Stimulated activated CD8-positive, alpha-beta memory T cell treated with anti-CD3 and anti-CD28 coated beads, Interleukin-12 subunit alpha, Interleukin-12 subunit beta, amount 100 ng/mL, for 24 hours (primary cell): ENCODE data around the gene IQGAP3.
"Not testable (repeated sequence)": the region's sequence is repeated elsewhere in the genome, so short reads cannot be mapped to it uniquely, and the experiment has no call there.

Source experiments
- DNase-seq: peaks from one replicate; pipeline ENCODE4 v3.0.0-alpha.2; 2020; ENCODE audit errors: extremely low read depth

Gene IQGAP3

DNA sequence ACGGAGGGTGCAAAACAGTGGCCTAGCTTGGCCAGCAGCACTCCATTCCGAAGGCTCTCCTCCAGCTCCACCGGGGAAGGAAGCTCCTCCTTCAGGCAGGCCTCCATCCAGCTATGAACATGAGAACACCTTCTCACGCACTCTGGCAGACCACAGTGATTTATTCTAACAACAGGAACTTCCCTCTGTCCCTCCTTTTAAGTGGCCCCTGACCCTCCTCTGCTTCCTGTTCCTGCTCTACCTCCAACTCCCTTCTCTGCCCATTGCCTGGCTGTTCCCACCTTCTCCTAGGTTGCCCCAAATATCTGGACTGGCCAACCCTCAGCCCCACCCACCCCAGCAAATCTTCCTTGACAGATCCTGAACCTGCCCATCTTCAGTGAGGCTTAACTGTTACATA, 5.9 kb downstream of the IQGAP3 start:
- DNase-seq = no peak

DNA sequence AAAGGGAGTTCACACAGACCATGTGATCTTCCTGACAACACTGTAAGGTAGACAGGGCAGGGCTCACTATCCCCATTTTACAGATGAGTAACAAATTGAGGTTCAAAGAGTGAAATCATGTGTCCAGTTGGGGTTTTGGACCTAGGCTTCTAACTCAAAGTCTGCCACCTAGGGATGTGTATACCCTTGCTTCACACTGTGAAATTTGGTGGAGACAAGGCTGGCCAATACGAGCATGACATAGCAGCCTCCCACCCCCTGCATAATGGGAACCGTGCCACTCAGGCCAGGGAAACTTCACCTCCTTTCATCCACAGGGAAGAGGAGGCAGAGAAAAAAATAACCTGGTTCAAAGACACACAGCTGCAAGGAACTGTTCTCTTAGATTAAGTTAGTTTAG, 6.8 kb downstream of the IQGAP3 start:
- DNase-seq = no peak

DNA sequence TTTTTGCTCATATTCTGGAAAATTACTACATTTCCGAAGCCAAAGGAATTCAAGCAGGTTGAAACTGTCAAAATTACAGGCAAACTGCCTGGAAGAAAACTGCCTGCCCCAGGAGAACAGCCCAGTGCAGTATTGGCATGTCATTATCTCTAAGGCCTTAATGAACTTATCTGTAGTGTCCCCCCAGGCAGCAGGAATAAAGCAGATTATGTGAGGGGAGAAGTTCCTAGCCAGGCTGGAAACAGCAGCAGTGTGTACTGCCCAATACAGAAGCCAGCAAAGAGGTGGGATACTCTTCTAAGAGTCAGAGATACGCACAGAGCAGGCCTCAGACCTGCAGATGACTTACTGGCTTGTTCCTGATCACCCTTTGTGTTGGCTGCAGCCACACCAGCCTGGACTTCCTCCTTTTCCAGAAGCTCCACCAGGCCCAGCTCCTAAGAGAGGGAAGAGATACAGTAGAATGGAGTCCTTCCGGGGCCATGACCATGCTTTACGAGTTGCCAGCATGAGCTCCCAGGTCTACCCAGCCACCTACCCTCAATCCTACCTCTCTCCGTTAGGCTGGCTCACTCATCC, 11.7 kb downstream of the IQGAP3 start:
- no peak for DNase-seq

DNA sequence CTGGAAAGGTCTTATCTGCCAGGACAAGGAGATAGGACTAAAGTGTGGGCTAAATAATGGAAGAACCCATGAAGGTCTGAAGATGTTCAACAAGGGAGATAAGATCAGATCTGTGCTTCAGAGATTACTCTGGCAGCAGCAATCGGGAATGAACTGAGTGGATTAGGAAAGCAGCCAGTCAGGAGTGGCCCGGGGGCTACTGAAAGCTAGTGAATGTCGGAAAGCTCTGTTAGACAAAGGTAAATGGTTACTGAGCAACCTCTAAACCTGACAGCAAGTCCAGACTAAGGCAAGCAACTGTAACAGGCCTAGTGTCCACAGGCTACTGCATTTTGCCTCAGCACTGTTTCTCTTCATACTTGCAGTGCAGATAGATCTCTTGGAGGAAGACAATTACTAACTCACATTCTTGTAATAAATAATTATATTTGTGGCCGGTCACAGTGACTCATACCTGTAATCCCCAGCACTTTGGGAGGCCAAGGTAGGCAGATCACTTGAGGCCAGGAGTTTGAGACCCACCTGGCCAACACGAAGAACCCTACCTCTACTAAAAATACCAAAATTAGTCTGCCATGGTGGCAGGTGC, 12.5 kb downstream of the IQGAP3 start:
- no peak for DNase-seq

DNA sequence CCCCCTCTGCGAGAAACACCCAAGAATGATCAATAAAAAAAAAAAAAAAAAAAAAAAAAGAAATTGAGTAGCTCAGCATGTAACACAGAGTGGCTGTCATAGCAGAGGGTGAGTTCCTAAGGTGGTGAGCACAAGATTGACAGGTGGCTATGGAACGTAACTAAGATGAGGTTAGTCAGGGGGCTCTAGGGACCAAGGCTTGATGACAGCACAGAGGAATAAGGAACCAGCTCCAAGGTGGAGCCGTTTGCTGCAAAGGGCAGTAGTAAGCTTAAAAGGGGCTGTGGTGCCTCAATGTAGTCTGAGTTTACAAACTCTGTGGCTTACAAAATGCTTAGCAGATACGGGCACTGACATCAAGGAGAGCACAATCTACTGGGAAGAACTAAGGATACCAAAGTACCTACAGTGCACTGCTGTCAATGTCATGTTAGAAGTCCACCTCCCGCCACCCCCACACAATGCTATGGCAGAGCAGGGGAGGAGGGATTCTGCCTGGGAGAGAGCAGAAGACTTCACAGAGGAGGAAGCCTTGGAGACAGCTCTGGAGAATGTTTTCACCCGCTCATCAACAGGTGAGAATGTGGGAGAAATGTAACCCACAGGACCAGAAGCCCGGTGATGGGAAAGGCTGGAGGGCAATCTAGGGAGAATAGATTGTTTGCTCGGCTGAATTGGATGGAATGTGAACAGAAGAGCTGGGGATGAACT, 13.1 kb downstream of the IQGAP3 start:
- no peak for DNase-seq

DNA sequence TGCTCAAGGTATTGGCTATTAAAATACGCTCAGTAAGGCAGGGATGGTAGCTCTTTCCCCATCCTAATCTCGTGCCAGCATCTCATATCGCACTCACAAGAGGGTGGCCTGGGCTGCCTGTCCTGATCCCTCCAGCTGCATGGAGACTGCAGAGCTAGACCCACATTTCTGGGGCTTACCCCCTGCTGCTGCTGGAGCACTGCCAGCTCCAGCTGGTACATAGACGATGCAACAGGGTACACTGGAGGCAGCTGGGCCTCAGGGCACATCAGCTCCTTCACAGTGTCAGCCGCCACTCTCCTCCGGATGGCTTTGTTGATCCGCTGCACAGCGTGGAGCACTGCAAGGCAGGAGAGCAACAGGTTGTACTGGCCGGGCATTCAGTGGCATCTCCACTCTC, 16.0 kb downstream of the IQGAP3 start:
- DNase-seq = no peak

DNA sequence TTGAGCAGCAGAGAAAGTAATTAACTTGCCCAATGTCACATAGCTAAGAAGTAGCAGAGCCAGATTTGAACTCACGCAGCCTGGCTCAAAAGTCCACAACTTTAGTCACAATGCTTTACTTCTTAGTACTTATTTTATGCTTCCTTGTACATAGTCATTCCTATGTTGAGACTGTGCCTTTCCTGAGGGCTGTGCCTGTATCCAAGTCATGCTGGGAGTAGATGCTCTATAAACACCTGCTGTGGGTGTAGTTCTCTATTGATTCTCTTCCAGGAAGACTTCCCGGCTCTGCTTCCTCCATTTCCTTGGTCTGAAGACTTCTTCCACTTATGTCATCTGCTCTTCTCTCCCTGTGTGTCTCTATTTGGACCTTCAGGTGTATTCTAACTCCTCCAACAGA, 16.6 kb downstream of the IQGAP3 start:
- DNase-seq = no peak

DNA sequence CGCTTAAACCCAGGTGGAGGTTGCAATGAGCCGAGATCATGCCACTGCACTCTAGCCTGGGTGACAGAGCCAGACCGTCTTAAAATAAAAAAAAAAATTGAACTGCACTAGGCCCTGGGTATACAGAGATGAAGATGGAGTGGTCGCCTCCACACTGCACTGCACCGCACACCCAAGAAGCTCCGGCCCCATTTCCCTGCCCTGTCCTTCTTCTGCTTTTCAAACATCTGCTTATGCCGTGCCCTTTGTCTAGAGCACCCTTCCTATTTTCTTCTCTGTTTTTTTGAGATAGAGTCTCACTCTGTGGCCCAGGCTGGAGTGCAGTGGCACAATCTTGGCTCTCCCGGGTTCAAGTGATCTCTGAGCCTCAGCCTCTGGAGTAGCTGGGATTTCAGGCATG, 17.4 kb downstream of the IQGAP3 start:
- no peak for DNase-seq

DNA sequence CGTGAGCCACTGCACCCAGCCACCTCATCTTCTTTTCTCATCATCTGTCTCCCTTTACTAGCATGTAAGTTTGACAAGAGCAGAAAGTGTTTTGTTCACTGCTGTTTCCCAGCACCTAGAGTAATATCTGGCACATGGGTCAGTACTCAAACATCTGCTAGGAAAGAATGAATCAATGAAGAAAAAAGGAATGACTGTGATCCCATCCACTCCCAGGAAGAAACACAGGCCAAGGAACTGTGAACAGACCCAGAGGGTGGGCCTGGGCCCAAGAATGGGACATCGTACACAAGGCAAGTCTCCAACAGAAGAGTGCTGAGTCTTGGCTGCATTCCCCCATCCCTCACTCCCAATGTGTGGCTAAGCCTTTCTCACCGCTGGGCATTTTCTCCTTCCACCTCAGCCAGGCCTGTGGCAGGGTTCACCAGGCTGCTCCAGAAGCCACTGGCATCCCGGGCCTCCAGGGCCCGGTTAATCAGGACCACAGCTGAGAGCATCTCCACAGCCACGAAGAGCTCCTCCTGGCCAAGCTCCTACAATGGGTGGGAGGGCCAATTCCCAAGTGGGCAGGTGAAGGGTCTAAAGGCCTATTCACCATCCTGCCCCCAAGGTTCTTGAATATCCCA, 18.4 kb downstream of the IQGAP3 start:
- no peak for DNase-seq

DNA sequence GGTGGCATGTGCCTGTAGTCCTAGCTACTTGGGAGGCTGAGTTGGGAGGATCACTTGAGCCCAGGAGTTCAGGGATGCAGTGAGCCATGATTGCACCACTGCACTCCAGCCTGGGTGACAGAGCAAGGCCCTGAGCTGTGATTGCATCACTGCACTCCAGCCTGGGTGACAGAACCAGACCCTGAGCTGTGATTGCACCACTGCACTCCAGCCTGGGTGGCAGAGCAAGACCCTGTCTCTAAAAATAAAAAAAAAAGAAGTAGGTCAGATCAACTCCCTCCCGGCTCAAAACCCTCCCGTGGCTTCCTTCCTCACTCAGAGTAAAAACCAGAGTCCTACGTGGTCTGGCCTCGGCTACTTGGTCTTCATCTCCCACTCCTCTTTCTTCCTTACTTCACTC, 19.4 kb downstream of the IQGAP3 start:
- not testable (repeated sequence) for DNase-seq

DNA sequence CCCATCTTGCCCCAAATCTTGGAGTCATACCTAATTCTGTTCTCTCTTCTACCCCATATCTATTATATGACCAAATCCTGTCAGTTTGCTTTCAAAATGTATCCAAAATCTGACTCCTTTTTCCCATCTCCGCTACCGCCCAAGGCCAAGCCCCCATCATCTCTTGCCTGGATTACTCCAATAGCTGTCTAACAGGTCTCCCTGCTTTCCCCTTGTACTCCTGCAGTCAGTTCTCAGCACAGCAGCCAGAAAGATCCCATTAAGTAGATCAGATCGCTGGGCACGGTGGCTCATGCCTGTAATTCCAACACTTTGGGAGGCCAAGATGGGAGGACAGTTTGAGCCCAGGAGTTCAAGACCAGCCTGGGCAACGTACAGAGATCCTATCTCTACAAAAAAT, 19.8 kb downstream of the IQGAP3 start:
- no peak for DNase-seq

DNA sequence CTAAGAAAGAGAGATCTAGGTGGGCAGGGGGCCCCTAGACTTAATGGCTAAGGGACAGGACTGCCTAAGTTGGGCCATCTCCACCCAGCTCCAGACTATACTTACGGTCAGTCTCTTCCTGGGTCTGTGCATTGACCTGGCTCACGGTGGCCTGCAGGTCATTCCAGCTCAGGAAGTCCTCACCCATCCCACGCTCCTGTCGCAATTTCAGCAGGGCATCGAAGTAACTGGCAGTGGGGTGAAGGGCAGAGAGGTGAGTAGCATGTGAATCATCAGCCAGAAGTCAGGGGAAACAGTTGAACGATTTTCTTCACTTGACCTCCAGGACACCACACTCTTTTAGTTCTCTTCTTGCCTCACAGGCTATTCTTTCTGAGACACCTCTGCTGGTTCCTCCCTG, 20.5 kb downstream of the IQGAP3 start:
- no peak for DNase-seq

DNA sequence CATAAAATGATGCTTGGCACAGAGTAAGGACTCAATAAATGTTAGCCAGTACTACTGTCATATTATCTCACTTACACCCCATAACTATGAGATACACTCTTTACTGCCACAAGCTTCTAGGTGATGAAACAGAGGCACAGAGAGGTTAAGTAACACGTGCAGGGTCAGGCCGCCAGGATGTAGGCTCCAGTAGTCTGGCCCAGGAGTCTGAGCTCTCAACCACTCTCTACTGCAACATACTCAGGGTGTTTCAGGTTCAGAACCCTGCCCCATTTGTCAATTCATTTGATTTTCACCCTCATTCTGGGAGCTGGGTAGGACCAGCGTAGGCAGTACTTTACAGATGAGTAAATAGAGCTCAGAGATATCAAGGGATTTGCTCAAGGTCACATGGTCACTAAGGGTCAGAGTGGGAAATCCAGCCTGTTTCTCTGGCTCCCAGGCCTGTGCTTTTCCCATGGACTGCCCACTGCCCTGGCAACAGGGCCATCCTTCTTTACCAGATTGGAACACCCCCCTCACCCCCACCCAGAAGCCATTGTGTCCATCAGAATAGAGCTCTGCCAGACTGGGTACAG, 21.2 kb downstream of the IQGAP3 start:
- no peak for DNase-seq

DNA sequence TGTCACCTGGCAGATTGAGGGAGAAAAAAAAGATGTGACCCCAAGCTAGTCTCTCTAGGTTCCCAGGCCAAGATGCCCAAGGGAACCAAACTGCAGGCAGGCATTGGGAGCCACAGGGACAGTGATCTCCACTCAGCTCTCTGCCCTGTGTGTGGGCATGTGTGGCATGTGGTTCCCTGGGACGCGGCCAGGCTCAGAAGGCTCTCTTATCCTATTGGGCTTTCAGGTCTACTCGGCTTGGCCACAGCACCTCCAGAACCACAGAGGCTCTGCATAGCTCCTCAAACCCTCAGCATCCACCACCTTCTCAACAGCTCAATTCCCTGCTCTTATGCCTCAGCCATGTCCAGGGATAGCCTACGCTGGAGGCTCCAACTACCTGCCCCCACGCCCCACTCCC, 22.0 kb downstream of the IQGAP3 start:
- DNase-seq = no peak

DNA sequence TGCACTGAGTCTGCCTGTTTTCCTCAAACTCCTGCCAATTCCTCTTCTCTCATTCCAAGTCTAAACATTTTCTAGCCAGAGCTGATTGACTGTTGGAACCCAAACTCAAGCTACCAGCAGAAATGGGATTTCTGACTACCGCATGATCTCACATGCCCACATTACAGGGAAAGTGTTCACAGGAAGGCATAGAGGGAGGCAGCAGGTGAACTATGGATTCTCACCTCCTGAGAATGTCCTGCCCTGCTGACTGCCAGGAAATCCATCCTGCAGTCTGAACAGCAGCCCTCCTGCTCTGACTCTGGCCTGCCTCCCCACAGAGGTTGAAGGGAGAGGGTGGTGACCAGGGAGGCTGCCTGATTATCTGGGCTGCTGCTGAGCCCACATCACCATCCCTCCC, 22.5 kb downstream of the IQGAP3 start:
- DNase-seq = no peak

DNA sequence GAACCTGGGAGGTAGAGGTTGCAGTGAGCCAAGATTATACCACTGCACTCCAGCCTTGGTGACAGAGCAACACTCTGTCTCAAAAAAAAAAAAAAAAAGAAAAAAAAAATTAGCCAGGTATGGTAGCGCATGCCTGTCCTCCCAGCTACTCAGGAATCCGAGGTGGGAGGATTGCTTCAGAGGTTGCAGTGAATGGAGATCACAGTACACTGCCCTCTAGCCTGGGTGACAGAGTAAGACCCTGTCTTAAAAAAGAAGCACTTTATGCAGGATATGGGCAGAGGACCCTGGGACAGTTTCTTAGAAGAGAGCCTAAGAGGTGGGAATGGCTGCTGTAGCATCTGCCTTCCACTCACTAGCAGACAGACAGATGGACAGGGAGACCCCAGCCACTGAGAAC, 23.0 kb downstream of the IQGAP3 start:
- DNase-seq = no peak

DNA sequence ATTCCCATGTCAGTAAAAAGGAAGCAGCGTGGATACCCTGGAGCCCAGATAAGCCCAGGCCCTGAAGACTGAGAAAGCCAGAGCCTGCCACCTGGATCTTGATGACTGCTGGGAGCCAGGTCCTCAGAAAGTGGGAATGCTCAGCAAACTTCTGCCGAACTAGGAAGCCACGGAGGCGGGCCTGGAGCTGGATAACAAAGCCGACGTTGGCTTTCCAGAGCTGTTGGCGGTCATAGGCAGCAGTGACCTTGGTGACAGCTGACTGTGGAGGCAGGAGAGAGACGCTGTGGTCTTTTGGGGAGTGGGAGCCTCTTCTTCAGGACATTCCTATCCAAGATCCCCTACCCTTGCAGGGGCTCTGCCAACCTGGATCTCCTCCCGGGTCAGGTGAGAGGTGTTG, 24.4 kb downstream of the IQGAP3 start:
- no peak for DNase-seq

DNA sequence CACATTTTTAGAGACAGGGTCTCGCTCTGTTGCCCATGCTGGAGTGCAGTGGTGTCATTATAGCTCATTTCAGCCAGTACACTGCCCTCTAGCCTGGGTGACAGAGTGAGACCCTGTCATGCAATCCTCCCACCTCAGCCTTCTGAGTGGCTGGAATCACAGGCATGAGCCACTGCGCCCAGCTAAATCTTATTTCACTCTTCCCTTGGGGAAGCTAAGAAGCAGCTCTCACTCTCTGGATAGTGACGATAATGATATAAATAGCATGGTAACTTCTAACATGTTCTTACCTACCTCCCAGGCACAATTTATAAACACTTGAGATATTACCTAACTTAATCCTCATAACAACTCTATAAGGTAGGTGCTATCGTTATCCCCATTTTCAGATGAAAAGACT, 24.9 kb downstream of the IQGAP3 start:
- DNase-seq = no peak

DNA sequence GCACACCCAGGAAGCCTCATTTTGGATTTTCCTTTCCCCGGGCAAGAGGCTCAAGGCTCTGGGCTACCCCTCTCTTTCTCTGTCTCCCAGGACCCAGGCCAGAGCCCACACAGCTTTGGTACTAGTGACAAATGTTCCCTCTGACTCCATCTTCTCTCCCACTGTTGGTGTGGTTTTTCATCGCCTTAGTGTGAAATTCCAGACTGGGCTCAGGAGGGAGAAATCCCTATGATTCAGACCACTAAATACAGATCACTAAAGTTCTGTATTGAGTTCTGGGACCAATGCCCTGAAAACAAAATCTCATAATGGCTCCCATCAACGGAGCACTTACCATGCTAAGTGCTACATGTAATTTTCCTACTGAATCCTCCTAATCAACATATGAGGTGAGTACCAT, 26.1 kb downstream of the IQGAP3 start:
- no peak for DNase-seq

DNA sequence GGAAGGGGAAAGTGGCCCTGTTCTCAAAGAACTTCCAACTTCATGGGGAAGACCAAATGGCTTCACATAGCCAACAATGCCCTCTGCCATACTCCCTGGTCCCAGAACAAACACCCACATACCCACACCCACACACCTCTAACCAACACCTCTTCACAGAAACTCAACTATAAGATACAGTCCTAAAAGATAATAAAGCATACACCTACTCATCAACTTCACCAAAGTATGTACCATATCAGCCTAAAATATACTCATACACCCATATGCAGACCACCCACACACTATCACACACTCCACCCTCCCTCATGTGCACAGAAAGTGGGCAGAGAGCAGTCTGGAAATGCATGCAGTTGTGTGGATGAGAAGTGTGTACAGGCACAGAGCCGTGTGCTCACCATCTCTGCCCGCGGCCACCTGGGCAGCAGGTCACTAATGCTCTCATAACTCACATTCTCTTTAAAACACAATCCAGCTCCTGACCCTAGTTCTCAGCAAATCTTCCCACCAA, 27.7 kb downstream of the IQGAP3 start:
- DNase-seq = no peak

DNA sequence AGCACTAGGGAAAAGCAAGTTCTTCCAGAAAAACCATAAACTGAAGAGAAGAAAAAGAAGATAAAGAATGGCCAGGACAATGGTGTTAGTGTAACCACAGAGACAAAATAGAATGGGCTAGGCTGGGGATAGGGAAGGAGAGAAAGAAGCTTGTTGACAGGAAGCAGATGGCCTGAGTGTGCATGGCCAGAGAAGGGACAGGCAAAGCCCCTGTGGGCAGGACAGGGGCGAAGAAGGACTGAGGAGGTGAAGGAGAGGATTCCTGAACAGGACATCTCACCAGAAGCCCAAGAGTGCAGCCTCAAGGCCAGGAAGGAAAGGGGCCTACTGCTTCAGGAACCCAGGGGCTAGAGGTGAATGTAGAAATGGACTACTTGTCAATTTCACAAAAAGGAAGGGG, 29.3 kb downstream of the IQGAP3 start:
- DNase-seq = no peak

DNA sequence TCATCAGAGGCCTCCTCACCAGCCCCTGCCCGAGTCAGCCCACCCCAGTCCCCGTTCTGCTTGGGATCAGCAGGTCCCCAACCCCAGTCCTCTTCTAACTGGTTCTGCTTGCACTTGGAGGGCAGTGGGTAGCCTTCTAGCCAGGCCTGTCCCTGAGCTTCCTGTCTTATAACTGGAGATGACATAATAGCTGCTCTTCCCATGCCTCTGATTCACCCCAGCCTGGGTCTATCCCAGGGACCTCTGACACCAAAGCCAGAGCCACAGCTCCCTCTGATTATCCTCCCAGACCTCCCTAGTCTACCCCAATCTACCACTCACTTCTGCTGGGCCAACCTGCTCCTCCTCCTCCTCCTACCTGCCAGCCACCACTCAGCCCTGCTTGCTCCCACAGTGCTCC, 31.4 kb downstream of the IQGAP3 start:
- DNase-seq = no peak
